Osteoblast (primary cell): ENCODE measurements around the gene DNAJB6. TPM values are rescaled to one million over a fixed set of nuclear protein-coding genes. Genes with fewer than 3 reads are reported as not detected.
"Not testable (repeated sequence)": the region's sequence is repeated elsewhere in the genome, so short reads cannot be mapped to it uniquely, and the experiment has no call there.

Experiments used
- DNase-seq: peaks from one replicate; pipeline ENCODE4 v3.0.0; 2011; ENCODE audit warnings: low spot score, mixed read lengths; ENCODE audit not compliant: insufficient read length; ENCODE audit errors: missing footprints
- H2AFZ ChIP-seq: 2 replicates; pipeline ENCODE4 v1.6.0; 2011; ENCODE audit warnings: mild to moderate bottlenecking, low read length
- H3K27ac ChIP-seq: 2 replicates; pipeline ENCODE4 v1.5.1; 2011; ENCODE audit warnings: mild to moderate bottlenecking, low read depth, low read length, moderate library complexity
- H3K27me3 ChIP-seq: 2 replicates; pipeline ENCODE4 v1.6.0; 2012; ENCODE audit warnings: mild to moderate bottlenecking, control low read depth, inconsistent platforms, low read length, moderate library complexity; ENCODE audit not compliant: insufficient read depth
- H3K36me3 ChIP-seq: 2 replicates; pipeline ENCODE4 v1.5.1; 2011; ENCODE audit warnings: mild to moderate bottlenecking, low read length, control low read depth, moderate library complexity; ENCODE audit not compliant: insufficient read depth
- H3K4me1 ChIP-seq: 2 replicates; pipeline ENCODE4 v1.5.1; 2011; ENCODE audit warnings: mild to moderate bottlenecking, low read length, control low read depth, moderate library complexity; ENCODE audit not compliant: insufficient read depth
- H3K4me2 ChIP-seq: 2 replicates; pipeline ENCODE4 v1.6.0; 2011; ENCODE audit warnings: mild to moderate bottlenecking, low read length; ENCODE audit not compliant: insufficient read depth
- H3K4me3 ChIP-seq: fragments of 200-600 bp; sonication (generic); 3 replicates; pipeline ENCODE4 v1.5.1; 2012; ENCODE audit warnings: mild to moderate bottlenecking, low read length, inconsistent platforms; ENCODE audit not compliant: insufficient read depth
- H3K79me2 ChIP-seq: 2 replicates; pipeline ENCODE4 v1.6.0; 2012; ENCODE audit warnings: mild to moderate bottlenecking, low read length, control low read depth, inconsistent platforms; ENCODE audit not compliant: insufficient read depth
- H3K9me3 ChIP-seq: 2 replicates; pipeline ENCODE4 v1.5.1; 2011; ENCODE audit warnings: low read depth, low read length, control low read depth
- H4K20me1 ChIP-seq: 2 replicates; pipeline ENCODE4 v1.6.0; 2012; ENCODE audit warnings: mild to moderate bottlenecking, low read length, control low read depth; ENCODE audit not compliant: insufficient read depth
- CTCF ChIP-seq: IDR thresholded peaks from 2 replicates; pipeline ENCODE4 v1.5.1; 2011; ENCODE audit warnings: mild to moderate bottlenecking, low read depth, low read length, moderate library complexity; ENCODE audit errors: extremely low read depth
- total RNA-seq: library from RNA; depleted of rRNA; stranded (reverse); fragments of >200 nt; gene quantifications from 2 replicates; pipeline ENCODE4 v1.2.3, GENCODE V29; 2012

Gene DNAJB6
- total RNA-seq, 1 donor: 84.7 TPM

- no peak for DNase-seq
- H3K4me2 ChIP-seq: no peak overlapping the region
- H3K4me3 ChIP-seq: no peak overlapping the region
- no peaks in the 10 kb centered on the region for H3K9me3 ChIP-seq
- H4K20me1 ChIP-seq: no peaks in the 10 kb centered on the region
- H3K79me2 ChIP-seq: no peaks in the 10 kb centered on the region
- H3K27ac ChIP-seq: no peak overlapping the region
- no peaks in the 10 kb centered on the region for H3K4me1 ChIP-seq
- no peak for TF ChIP-seq CTCF
- H3K27me3 ChIP-seq: no peaks in the 10 kb centered on the region
- no peaks in the 10 kb centered on the region for H3K36me3 ChIP-seq
- no peak overlapping the region for H2AFZ ChIP-seq
Observed at GRCh38 chr7:157446322-157446721, 109.5 kb downstream of the DNAJB6 start.

- H3K9me3 ChIP-seq, H4K20me1 ChIP-seq, H2AFZ ChIP-seq, H3K27me3 ChIP-seq, H3K4me2 ChIP-seq, H3K27ac ChIP-seq, H3K36me3 ChIP-seq, H3K4me3 ChIP-seq, H3K79me2 ChIP-seq, DNase-seq, H3K4me1 ChIP-seq: not testable (repeated sequence)
Observed at GRCh38 chr7:157454003-157454402, 117.2 kb downstream of the DNAJB6 start.

GRCh38 chr7:157457355-157458253 is 120.8 kb downstream of the DNAJB6 start:
- Histone ChIP-seq H3K4me1 (no peaks in the 10 kb centered on the region), H3K27ac (no peak overlapping the region), H3K27me3 (peaks cover 6% of the 10 kb centered on the region), H3K4me2 (no peak overlapping the region), H3K79me2 (no peaks in the 10 kb centered on the region), H2AFZ (no peak overlapping the region), H3K4me3 (no peak overlapping the region), H3K36me3 (no peaks in the 10 kb centered on the region), H4K20me1 (no peaks in the 10 kb centered on the region), H3K9me3 (no peaks in the 10 kb centered on the region)
- no peak for TF ChIP-seq CTCF
- DNase-seq: peak; percentile 48

- no peak overlapping the region for H3K27ac ChIP-seq
- no peak overlapping the region for H3K4me3 ChIP-seq
- no peaks in the 10 kb centered on the region for H3K36me3 ChIP-seq
- no peak for TF ChIP-seq CTCF
- no peaks in the 10 kb centered on the region for H3K9me3 ChIP-seq
- H2AFZ ChIP-seq: no peak overlapping the region
- peak; percentile 55 for DNase-seq
- H4K20me1 ChIP-seq: no peaks in the 10 kb centered on the region
- no peaks in the 10 kb centered on the region for H3K4me1 ChIP-seq
- no peak overlapping the region for H3K4me2 ChIP-seq
- no peaks in the 10 kb centered on the region for H3K79me2 ChIP-seq
- peaks cover 6% of the 10 kb centered on the region for H3K27me3 ChIP-seq
Observed at GRCh38 chr7:157458254-157458633, 121.4 kb downstream of the DNAJB6 start.
